NCI-H2171 treated with DMSO at 0.1 percent for 48 hours (cell line): ENCODE measurements around the gene CHD1.
A peak's percentile ranks its signal among the peaks of the same experiment; 100 is the strongest.
"Not testable (repeated sequence)": the region's sequence is repeated elsewhere in the genome, so short reads cannot be mapped to it uniquely, and the experiment has no call there.

Experiments used
- DNase-seq: peaks from one replicate; lab custom pipeline; 2025; lab: John Stamatoyannopoulos, UW

CHD1 gene

DNA sequence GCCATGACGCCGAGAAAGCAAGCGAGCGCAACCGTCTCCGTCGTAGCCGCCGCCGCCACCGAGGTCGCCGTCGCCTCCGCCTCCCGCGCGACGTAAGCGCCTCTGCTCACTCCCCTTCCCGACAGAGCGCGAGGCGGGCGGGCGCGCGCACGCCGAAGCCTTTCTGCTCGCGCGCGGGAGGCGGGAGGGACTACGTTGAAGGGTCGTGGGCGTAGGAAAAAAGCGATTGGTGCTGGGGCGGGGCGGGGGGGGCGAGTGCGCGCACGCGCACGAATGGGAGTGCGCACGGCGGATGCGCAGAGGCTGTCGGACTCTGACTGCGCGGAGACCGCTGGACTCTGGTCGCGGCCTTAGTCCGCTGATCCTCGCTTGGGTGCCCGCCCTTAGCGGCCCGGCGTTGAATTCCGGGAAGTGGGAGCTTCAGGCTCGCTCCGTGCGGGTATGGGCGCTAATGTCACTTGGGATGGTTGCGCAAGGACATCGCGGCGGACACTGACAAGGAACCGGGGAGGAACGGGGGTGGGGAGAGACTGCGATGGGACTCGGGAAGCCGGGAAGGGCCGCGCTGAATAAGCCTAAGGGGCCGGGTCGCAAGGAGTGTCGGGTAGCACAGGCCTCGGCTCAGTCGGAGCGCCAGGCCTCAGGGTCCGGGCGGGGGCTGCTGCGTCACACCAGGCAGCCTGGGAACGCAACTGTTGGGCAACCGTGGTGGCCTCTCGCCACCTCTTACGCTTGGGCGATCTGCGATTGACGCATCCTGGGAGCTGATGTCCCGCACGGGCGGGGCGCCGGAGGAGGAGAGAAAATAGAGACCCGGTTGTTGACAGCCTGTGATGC is at the start of gene CHD1:
Gene CHD1, minus strand, starts transcription at position 135 of the 837 bp plus-strand sequence. CDS start 2,621 bp downstream, outside the sequence.
- peak; percentile 85 for DNase-seq

DNA sequence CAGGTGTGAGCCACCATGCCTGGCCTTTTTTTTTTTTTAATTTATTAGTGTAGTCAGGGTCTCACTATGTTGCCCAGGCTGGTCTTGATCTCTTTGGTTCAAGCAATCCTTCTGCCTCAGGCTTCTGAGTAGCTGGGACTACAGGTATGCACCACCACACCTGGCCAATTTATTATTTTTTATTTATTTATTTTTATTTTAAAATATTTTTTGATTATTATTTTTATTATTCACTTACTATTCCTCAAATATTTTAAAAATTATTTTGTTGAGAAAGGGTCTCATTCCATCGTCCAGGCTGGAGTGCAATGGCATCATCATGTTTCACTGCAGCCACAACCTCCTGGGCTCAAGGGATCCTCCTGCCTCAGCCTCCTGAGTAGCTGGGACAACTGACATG is 49.7 kb upstream of the CHD1 start:
- no peak for DNase-seq

DNA sequence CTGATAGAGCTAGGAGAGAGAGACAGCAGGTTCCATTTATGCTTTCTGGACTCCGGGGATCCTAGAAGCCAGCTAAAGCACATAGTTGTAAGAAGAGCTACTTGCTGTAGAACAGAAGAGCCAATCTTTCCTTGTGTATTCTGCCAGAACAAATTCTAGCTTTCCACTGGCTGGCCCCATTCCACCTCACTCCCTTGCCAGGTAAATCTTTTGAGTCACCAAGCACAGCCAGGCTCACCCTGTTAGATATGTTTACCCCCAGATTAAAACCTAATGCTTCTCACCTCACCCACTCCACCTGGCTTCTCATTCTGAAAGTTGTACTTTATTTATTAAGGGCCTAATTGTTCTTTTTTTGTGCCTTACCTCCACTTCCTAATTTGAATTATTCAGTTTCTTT is 48.9 kb upstream of the CHD1 start:
- DNase-seq = no peak

DNA sequence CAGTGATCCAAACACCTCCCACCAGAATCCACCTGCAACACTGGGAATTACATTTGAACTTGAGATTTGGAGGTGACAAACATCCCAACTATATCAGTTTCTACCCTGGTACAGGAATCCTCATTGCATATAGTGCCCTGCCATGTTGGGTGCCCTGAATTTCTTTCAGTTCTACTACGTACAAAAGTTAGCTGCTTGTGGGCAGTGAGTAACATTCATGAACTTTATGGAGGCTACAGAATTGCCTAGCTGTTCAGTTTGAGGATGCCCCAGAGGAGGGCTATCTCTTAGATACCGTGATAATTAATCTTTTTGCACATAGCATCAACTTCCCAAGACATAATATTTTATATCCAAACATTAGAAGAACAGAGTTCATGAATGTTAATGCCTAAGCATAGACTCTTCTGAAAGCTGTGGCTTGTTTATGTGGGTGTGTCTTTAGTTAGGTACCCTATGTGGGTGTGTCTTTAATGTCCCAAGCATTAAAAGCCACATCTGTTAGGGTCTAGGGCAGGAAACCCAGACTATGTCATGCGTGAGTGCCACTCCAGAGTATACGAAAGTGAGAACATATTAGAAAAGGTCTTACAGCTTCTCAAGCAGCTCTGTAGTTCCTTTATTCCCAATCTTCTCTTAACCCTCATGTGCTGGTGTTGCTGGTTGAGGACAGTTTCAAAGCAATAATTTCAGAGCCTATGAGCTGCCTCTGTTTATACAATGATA is 47.0 kb upstream of the CHD1 start:
- no peak for DNase-seq

DNA sequence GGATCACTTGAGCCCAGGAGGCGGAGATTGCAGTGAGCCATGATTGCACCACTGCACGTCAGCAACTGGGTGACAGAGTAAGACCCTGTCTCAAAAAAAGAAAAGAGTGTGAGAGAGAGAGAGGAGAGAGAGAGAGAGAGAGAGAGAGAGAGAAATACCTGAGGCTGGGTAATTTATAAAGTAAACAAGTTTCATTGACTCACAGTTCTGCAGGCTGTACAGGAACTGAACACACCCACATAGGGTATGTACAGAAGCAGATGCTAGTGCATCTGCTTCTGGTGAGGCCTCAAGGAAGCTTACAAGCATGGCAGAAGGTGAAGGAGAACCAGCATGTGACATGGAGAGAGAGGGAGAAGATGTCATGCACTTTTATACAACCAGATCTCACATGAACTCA is 46.4 kb upstream of the CHD1 start:
- DNase-seq = no peak

DNA sequence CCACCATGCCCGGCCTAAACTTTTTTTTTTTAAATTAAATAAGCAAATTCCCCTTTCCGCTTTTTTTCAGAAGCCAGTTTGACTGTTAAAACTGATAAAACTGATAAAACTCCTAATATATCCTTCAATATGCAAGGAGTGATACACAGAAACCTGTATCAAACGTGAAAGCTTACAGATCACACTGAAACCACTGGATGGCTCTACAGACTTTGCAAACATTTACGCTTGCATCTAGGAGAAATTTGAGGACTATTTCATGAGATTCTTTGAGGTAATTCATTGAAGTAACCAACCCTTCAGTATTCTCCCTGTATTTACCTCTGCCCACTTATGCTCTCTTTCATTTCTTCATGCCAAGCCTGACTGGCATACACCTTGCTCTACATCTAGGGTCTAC is 40.6 kb upstream of the CHD1 start:
- DNase-seq = no peak

DNA sequence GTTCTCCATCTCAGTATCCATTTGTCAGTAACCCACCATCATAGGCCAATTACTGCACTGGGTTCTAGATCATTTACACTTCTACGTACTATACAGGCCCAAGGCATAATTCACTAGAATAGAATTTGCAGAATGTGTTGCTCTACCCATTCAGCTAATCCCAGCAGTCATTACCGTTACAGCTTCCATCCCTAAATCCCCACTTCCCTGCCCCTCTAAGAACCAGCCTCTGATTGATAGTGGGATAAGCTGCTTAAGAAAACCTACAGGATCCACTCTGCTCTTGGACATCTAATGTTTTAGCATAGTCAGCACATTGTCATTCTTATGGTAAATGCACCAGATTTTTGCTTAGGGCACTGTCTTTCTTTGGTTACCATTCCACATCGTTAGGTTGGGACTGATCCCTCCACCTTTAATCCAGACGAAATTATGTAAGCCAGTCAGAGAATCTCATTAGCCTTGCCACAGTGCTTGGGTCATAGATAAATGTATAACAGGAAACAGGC is 39.3 kb upstream of the CHD1 start:
- no peak for DNase-seq

DNA sequence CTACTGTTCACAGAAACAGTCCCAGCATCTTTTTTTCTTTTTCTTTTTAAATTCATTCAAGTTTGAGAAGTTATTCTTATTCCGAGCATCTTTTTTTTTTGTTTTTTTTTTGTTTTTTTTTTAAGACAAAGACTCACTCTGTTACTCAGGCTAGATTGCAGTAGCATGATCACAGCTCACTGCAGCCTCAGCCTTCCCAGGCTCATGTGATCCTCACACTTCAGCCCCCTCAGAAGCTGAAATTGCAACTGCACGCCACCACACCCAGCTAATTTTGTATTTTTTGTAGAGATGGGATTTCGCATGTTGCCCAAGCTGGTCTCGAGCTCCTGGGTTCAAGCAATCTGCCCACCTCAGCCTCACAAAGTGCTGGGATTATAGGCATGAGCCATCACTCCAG is 36.4 kb upstream of the CHD1 start:
- no peak for DNase-seq

DNA sequence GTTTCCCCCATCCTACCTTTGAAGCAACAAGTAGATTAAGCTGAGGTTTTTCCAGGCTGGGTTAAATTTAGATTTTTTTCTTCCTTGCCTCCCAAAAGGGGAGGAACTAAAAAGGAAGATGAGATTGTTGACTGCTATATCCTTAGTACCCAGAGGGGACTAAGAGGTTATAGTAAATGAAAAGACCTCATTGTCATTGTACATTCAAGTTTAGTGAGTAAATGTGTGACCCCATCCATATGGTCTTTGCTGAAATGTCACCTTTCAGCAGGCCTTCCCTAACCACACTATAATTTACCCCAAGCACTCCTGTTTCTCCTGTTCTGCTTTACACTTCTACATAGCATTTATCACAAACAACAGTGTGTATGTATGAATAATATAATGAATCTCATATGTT is 35.8 kb upstream of the CHD1 start:
- no peak for DNase-seq

DNA sequence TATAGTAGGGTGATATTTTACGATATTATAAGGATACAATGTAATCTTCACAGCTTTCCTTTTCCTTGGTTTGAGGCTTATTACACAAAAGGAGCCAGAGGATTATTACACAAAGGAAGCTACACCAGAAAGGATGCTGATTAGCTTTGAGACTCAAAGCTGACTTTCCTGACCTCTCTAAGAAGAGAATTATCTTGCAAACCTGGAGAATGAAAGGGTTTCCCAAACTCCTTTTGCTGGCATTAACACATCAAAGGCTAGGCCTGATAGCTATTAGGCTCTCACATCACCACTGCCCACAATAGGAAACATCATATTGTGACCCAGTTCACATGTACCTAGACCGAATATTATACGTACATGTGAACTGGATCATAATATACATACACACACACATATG is 34.2 kb upstream of the CHD1 start:
- DNase-seq = no peak

DNA sequence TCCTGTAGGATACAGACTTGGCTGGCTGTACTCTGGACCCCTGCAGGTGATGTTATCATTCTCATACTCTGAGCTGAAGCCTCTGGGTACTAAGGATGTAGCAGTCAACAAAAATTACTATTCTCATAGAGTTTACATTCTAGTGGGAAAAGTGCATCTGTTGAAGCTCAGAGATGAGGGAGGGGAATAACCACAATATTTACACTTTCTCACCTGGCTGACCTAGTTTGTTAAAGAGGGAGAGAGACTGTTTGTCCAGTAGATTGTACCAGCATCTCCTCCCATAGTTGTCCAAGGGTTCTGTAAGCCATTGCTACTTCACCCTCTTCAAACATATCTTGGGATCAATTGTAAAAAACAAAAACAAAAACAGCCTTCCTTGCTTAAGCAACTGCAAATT is 33.8 kb upstream of the CHD1 start:
- no peak for DNase-seq

DNA sequence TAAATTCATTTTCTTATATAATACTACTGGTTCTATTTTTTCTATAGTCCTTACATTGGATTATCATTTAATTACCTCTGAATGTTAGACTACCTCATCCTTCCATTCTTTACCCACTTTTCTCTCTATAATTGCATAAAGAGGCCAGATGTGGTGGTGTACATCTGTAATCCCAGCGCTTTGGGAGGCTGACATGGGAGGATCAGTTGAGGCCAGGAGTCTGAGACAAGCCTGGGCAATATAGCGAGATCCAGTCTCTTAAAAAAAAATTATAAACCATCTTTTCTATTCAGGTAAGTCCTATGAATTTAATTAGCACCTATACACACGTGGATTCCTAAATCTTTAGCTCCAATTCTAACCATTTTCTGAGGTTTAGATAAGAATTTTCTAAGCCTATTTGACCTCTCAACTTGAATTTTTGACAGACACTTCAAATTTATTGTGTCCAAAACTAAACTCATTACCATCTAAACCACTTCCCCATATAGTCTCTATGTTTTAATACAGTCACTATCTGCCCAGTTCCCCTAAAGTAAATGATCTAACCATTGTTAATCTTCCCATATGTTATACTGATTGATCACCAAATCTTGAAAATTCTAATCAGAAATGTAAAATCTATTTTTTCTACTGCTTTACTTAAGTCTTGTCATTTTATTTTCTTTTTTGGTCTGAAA is 33.0 kb upstream of the CHD1 start:
- no peak for DNase-seq

DNA sequence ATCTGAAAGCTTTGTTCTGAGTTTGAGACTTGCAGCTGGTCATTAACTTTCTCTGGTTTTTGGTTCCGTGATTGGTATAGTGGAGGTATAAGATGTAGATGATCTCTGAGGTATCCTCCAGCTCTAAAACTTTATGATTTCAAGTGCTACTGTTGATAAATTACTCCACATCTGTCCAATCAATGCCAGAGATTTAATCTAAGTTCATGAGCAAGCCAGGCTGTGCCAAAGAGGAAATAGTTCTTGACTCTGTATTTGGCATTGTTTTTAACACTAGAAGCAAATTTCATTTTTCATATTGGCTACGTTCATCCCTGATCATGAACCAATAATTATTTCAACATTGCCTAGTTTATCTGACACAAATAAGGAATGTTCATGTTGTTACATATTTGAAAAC is 28.5 kb upstream of the CHD1 start:
- DNase-seq = no peak

DNA sequence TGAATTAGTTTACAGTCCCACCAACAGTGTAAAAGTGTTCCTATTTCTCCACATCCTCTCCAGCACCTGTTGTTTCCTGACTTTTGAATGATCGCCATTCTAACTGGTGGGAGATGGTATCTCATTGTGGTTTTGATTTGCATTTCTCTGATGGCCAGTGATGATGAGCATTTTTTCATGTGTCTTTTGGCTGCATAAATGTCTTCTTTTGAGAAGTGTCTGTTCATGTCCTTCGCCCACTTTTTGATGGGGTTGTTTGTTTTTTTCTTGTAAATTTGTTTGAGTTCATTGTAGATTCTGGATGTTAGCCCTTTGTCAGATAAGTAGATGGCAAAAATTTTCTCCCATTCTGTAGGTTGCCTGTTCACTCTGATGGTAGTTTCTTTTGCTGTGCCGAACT is 27.1 kb upstream of the CHD1 start:
- DNase-seq = not testable (repeated sequence)

DNA sequence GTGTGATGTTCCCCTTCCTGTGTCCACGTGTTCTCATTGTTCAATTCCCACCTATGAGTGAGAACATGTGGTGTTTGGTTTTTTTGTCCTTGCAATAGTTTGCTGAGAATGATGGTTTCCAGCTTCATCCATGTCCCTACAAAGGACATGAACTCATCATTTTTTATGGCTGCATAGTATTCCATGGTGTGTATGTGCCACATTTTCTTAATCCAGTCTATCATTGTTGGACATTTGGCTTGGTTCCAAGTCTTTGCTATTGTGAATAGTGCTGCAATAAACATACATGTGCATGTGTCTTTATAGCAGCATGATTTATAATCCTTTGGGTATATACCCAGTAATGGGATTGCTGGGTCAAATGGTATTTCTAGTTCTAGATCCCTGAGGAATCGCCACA is 26.7 kb upstream of the CHD1 start:
- DNase-seq = not testable (repeated sequence)

DNA sequence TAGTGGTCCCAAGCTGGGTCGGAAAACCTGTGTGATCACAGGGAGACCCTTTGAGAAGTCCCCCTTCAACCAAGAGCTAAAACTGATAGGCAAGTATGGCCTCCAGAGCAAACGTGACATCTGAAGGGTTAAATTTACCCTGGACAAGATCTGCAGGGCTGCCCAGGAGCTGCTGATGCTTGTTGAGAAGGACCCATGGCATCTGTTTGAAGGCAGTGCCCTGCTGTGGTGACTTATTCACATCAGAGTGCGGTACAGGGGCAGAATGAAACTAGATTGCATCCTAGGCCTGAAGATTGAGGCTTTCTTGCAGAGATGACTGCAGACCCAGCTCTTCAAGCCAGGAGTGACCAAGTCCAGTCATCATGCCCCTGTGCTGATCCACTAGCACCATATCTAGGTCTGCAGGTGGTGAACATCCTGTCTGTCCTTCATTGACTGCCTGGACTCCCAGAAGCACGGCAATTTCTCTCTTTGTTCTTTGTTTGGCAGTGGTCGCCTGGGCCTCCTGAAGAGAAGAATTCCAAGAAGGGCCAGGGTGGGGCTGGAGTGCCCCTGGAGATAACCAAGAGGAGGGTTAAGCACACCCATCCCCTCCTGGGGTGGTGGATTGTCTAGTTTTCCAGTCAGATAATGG is 25.7 kb upstream of the CHD1 start:
- DNase-seq = no peak

DNA sequence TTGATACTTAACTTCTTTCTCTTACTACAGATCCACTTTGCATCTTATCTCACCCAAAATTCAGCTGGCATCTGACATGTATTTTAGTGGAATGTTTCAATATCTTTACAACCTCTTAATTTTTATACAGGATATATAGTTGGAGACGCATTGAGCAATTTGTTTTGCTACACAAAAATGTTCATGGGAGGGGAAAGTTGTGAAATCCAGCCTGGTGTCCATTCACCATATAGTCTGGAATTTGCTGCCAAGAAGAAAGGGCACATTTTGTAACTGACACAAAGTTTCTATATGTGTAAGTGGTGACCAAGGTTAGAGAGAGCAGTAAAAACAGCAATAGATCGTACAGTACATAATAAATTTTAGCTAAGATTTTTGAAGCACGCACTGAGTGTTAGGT is 14.0 kb upstream of the CHD1 start:
- no peak for DNase-seq

DNA sequence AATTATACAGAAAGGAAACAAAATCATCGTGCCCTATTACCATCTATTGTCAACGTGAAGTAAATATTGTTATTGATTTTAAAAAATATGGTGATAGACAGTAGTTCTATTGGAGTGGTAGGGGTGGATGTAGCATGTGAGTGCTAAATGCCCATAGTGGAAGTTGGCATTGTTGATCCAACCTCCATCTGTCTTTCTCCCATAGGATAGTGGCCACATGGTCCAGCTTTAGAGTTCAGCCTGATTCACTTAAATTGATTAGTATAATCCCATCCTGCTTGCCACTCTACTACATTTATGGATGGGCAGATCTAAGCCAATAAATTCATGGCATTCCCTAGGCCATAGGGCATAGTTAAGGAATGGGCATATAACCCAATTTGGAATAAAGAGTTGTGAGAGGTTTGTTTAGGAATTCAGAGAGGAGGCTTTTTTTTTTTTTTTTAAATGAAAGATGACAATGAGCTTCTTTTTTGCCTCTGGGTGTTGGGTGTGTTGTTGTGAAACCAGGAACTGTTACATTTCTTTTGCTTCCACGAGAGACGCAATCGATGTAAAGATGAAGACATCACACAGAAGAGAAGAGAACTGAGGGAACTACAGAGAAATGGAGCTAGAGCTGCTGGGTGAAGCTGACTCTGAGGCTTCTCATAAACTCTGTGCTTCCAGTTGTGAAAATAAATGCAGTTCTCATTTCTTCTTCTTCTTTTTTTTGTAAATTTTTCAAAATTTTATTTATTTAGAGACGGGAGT is 12.5 kb upstream of the CHD1 start:
- no peak for DNase-seq

DNA sequence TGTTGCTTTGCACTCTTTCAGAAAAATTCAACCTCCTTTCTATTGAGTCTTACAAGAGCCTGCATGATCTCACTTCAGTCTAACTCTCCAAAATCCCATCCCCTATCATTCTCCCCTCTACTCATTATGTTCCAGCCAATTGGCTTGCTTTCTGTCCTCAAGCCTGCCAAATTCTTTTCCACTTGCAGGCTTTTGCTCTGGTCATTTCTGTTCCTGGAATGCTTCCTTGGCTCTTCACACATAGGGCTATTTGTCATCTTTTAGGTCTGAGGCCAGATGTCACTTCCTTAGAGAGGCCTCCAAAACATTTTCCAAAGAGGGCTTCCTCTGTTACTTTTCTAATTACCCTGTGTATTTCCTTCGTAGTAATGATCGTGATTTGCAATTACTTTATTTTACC is 11.8 kb upstream of the CHD1 start:
- DNase-seq = no peak

DNA sequence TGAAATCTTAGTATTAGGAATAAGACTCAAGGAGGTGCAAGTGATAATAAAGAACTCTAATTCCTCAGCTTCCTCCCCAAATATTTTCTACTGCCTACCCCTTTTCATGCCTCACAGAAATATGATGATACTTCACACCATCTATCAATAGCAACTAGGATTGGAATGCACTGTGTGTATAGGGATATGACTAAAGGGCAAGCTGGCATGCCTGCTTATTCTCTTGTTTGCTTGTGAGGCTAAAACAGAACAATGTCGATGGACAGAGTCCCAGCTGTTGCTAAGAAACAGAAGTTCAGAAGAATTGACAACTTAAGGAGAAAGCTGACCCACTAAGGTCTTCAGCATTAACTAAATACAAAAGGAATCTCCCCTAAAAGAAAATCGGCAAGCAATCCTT is 9.7 kb upstream of the CHD1 start:
- no peak for DNase-seq

DNA sequence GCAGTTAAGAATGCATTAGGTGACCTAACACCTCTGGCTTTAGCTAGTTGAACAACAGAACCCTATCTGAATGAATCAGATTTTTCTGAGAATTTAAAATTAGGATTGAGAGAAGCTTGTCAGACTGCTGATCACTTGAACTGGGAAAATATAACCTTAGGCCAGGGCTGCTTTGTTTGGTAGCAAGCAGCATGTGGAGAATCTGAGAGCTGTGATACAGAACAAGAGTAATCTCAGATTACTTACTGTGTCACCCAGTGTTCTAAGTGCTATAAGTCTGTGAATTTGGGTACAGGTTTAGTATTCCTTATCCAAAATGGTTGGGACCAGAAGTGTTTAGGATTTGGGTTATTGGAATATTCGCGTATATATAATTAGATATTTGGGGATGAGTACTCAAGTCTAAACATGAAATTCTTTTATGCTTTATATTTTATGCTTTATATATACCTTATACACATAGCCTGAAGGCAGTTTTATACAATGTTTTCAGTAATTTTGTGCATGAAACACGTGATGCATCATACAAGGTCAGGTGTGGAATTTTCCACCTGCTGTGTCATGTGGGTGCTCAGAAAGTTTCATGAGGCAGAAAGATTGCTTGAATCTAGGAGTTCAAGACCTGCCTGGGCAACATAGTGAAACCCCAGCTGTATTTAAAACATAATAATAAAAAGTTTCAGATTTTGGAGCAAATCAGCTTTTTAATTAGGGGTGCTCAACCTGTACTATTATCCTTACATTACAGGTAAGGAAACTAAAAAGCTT is 8.3 kb upstream of the CHD1 start:
- no peak for DNase-seq
